ENCODE data around the gene EXOC6B. TPM values are rescaled to one million over a fixed set of nuclear protein-coding genes. Genes with fewer than 3 reads are reported as not detected.
A peak's percentile ranks its signal among the peaks of the same experiment; 100 is the strongest.

Gene EXOC6B
- total and polyA plus RNA-seq, 5 donors: 17.5 to 127 (median 117) TPM

DNA sequence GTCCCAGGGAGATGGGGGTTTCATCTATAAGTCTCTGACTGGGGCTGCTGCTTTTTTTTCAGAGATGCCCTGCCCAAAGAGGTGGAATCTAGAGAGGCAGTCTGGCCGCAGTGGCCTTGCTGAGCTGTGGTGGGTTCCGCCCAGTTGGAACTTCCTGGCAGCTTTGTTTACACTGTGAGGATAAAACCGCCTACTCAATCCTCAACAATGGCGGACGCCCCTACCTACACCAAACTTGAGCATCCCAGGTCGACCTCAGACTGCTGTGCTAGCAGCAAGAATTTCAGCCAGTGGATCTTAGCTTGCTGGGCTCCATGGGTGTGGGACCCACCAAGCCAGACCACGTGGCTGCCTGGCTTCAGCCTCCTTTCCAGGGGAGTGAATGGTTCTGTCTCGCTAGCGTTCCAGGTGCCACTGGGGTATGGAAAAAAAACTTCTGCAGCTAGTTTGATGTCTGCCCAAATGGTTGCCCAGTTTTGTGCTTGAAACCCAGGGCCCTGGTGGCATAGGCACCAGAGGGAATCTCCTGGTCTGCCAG is 525.6 kb downstream of the EXOC6B start:
- DNase-seq (peak in 1 of 3 donors; percentile 14), ATAC-seq (no peak)
- Histone ChIP-seq H3K4me1 (ENCODE audit: control insufficient read depth, insufficient read depth, low read length) (no peaks in the 10 kb centered on the region), H3K27ac (ENCODE audit: low read length) (no peak overlapping the region), H3K9me3 (ENCODE audit: control insufficient read depth, low read length) (no peaks in the 10 kb centered on the region), H3K27me3 (ENCODE audit: control insufficient read depth, insufficient read depth) (no peaks in the 10 kb centered on the region), H3K4me3 (ENCODE audit: low read length) (no peak overlapping the region)
- WGBS: 92% methylated on average over 9 of the region's 9 CpGs
- intact Hi-C loops (cut with DNase I): no loop called here

DNA sequence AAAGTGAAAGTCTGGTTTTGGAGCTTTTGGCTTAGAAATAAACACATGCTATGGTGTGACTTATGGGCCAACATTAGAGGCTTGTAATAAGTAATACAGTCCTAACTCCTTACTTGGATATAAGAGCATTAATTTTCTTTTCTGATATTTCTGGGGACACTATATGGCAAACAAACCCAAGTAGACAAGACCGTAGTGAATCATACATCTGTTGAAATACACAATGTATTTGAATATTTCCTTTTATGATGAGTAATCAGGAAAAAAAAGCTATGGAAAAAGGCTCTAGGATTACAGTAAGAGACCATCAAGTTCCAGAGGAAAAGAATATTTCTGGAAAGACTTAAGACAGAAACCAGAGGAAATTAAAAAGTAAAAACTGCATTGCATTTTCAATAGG is 532.2 kb downstream of the EXOC6B start:
- intact Hi-C loops (cut with DNase I): no loop called here
- ATAC-seq: no peak
- no peak overlapping the region for H3K27ac ChIP-seq (ENCODE audit: low read length)
- H3K4me3 ChIP-seq (ENCODE audit: low read length): no peak overlapping the region
- 62% methylated on average over 1 of the region's 1 CpG for WGBS
- H3K9me3 ChIP-seq (ENCODE audit: control insufficient read depth, low read length): no peaks in the 10 kb centered on the region
- no peak for DNase-seq
- no peaks in the 10 kb centered on the region for H3K4me1 ChIP-seq (ENCODE audit: control insufficient read depth, insufficient read depth, low read length)
- H3K27me3 ChIP-seq (ENCODE audit: control insufficient read depth, insufficient read depth): no peaks in the 10 kb centered on the region

DNA sequence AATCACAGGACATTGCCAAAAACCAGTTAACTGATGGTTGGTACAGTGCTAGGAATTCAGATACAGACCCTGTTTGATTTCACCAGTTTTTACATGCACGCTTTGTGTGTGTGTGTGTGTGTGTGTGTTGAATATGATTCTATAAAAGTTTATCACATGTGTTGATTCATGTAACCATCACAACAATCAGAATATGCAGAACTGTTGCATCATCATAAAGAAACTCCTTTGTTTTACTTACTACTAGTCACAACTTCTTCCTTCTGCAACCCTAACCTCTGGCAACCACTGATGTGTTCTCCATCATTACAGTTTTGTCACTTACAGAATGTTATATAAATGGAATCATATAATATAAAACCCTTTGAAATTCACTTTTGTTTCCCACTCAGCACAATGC is 533.4 kb downstream of the EXOC6B start:
- WGBS: 98% methylated on average over 1 of the region's 1 CpG
- no peak for ATAC-seq
- H3K9me3 ChIP-seq (ENCODE audit: control insufficient read depth, low read length): no peaks in the 10 kb centered on the region
- DNase-seq: no peak
- H3K4me1 ChIP-seq (ENCODE audit: control insufficient read depth, insufficient read depth, low read length): no peaks in the 10 kb centered on the region
- no peak overlapping the region for H3K27ac ChIP-seq (ENCODE audit: low read length)
- H3K4me3 ChIP-seq (ENCODE audit: low read length): no peak overlapping the region
- intact Hi-C loops (cut with DNase I): no loop called here
- no peaks in the 10 kb centered on the region for H3K27me3 ChIP-seq (ENCODE audit: control insufficient read depth, insufficient read depth)

- WGBS: 35% methylated on average over 4 of the region's 4 CpGs
- no peaks in the 10 kb centered on the region for H3K9me3 ChIP-seq (ENCODE audit: control insufficient read depth, low read length)
- no peak overlapping the region for H3K27ac ChIP-seq (ENCODE audit: low read length)
- H3K4me3 ChIP-seq (ENCODE audit: low read length): no peak overlapping the region
- ATAC-seq (no peak), DNase-seq (no peak)
- intact Hi-C loops (cut with DNase I): no loop called here
- no peaks in the 10 kb centered on the region for H3K27me3 ChIP-seq (ENCODE audit: control insufficient read depth, insufficient read depth)
- no peaks in the 10 kb centered on the region for H3K4me1 ChIP-seq (ENCODE audit: control insufficient read depth, insufficient read depth, low read length)
Observed at GRCh38 chr2:72291059-72291458, 534.8 kb downstream of the EXOC6B start.

DNA sequence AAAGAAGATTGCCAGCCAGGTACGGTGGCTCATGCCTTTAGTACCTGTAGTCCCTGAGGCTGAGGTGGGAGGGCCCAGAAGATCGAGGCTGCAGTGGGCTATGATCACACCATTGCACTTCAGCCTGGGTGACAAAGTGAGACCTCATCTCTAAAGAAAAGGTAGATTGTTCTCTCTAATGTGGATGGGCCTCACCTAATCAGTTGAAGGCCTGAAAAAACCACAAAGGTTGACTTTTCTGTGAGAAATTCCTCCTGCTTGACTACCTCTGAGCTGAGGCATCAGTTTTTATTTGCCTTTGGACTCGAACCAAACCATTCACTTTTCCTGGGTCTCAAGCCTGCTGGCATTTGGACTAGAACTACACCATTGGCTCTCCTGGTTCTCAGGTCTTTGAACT is 536.1 kb downstream of the EXOC6B start:
- WGBS: 91% methylated on average over 3 of the region's 3 CpGs
- Histone ChIP-seq H3K27ac (ENCODE audit: low read length) (no peak overlapping the region), H3K4me3 (ENCODE audit: low read length) (no peak overlapping the region), H3K9me3 (ENCODE audit: control insufficient read depth, low read length) (no peaks in the 10 kb centered on the region), H3K4me1 (ENCODE audit: control insufficient read depth, insufficient read depth, low read length) (no peaks in the 10 kb centered on the region), H3K27me3 (ENCODE audit: control insufficient read depth, insufficient read depth) (no peaks in the 10 kb centered on the region)
- intact Hi-C loops (cut with DNase I): no loop called here
- DNase-seq (peak in 1 of 3 donors; percentile 20), ATAC-seq (no peak)

DNA sequence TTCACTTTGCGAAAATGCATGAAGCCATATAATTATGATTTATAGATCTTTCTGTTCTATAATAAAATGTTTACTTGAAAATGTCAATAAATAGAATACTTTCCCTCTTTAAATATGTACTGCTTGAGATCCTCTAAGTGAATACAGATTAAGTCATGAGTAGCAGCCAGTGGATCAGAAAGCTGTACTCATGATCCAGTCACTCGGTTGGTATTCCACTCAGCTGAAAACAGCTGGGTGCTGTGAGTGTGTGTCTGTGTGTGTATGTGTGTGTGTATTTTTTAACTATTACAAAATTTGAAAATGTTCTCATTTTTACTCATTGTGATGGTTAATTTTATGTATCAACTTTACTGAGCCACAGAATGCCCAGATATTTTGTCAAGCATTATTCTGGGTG is 536.5 kb downstream of the EXOC6B start:
- Histone ChIP-seq H3K4me1 (ENCODE audit: control insufficient read depth, insufficient read depth, low read length) (no peaks in the 10 kb centered on the region), H3K4me3 (ENCODE audit: low read length) (no peak overlapping the region), H3K27ac (ENCODE audit: low read length) (no peak overlapping the region), H3K9me3 (ENCODE audit: control insufficient read depth, low read length) (no peaks in the 10 kb centered on the region), H3K27me3 (ENCODE audit: control insufficient read depth, insufficient read depth) (no peaks in the 10 kb centered on the region)
- ATAC-seq: no peak
- 89% methylated on average over 2 of the region's 2 CpGs for WGBS
- intact Hi-C loops (cut with DNase I): no loop called here
- no peak for DNase-seq

- no peak overlapping the region for H3K4me3 ChIP-seq (ENCODE audit: low read length)
- H3K27me3 ChIP-seq (ENCODE audit: control insufficient read depth, insufficient read depth): no peaks in the 10 kb centered on the region
- H3K4me1 ChIP-seq (ENCODE audit: control insufficient read depth, insufficient read depth, low read length): peaks cover 8% of the 10 kb centered on the region
- intact Hi-C loops (cut with DNase I): no loop called here
- no peak overlapping the region for H3K27ac ChIP-seq (ENCODE audit: low read length)
- ATAC-seq (no peak), DNase-seq (no peak)
- H3K9me3 ChIP-seq (ENCODE audit: control insufficient read depth, low read length): no peaks in the 10 kb centered on the region
Observed at GRCh38 chr2:72278046-72278445, 547.8 kb downstream of the EXOC6B start.

GRCh38 chr2:72276876-72277275 is 549.0 kb downstream of the EXOC6B start:
- Histone ChIP-seq H3K4me1 (ENCODE audit: control insufficient read depth, insufficient read depth, low read length) (peaks cover 8% of the 10 kb centered on the region), H3K27me3 (ENCODE audit: control insufficient read depth, insufficient read depth) (no peaks in the 10 kb centered on the region), H3K9me3 (ENCODE audit: control insufficient read depth, low read length) (no peaks in the 10 kb centered on the region), H3K27ac (ENCODE audit: low read length) (no peak overlapping the region), H3K4me3 (ENCODE audit: low read length) (no peak overlapping the region)
- ATAC-seq (no peak), DNase-seq (no peak)
- WGBS: 64% methylated on average over 1 of the region's 1 CpG
- intact Hi-C loops (cut with DNase I): no loop called here

DNA sequence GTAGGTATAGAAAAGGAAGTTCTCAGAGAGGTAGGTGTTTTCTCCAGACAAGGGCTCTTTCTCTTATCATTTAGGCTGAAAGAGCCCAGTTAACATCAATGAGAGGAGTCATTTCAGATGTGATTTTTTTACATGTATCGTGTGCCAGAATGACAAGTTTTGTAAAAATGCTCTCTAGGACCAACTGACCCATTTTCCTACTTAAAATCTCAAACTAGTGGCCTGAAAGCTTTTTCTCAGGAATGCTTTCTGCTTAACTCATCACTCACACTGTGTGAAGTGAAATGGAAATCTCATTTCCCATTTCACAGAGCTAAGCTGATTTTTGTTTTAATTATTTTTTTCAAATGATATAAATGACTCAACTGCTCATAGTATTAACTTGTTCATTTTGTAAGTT is 549.5 kb downstream of the EXOC6B start:
- Histone ChIP-seq H3K9me3 (ENCODE audit: control insufficient read depth, low read length) (no peaks in the 10 kb centered on the region), H3K4me1 (ENCODE audit: control insufficient read depth, insufficient read depth, low read length) (peaks cover 8% of the 10 kb centered on the region), H3K27me3 (ENCODE audit: control insufficient read depth, insufficient read depth) (no peaks in the 10 kb centered on the region), H3K27ac (ENCODE audit: low read length) (no peak overlapping the region), H3K4me3 (ENCODE audit: low read length) (no peak overlapping the region)
- intact Hi-C loops (cut with DNase I): no loop called here
- DNase-seq: no peak
- 73% methylated on average over 1 of the region's 1 CpG for WGBS
- ATAC-seq: no peak

GRCh38 chr2:72275084-72275483 is 550.7 kb downstream of the EXOC6B start:
- intact Hi-C loops (cut with DNase I): no loop called here
- ATAC-seq (no peak), DNase-seq (no peak)
- H3K4me1 ChIP-seq (ENCODE audit: control insufficient read depth, insufficient read depth, low read length): peaks cover 9% of the 10 kb centered on the region
- H3K27ac ChIP-seq (ENCODE audit: low read length): no peak overlapping the region
- H3K4me3 ChIP-seq (ENCODE audit: low read length): no peak overlapping the region
- H3K27me3 ChIP-seq (ENCODE audit: control insufficient read depth, insufficient read depth): no peaks in the 10 kb centered on the region
- WGBS: 77% methylated on average over 2 of the region's 2 CpGs
- H3K9me3 ChIP-seq (ENCODE audit: control insufficient read depth, low read length): no peaks in the 10 kb centered on the region

DNA sequence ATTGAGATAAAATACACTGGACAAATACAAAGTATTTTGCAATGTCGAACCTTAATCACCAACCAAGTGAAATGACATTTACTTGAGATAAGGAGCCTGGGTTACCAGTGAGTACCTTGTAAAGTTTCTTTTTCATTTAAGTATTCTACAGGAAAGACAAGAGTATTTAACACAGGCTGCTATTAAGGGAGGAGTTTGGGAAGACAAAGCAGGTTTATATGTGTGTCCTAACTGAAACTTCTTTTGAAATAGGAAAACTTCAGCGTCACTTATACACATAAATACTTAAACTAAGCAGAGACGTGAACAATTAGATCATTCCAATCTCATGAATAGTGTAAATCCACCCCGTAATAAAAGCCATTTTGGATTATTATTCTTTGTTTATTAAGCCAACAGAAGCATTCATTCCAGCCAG is 551.4 kb downstream of the EXOC6B start:
- no peak overlapping the region for H3K27ac ChIP-seq (ENCODE audit: low read length)
- DNase-seq: no peak
- H3K27me3 ChIP-seq (ENCODE audit: control insufficient read depth, insufficient read depth): no peaks in the 10 kb centered on the region
- no peak for ATAC-seq
- peaks cover 12% of the 10 kb centered on the region for H3K4me1 ChIP-seq (ENCODE audit: control insufficient read depth, insufficient read depth, low read length)
- H3K4me3 ChIP-seq (ENCODE audit: low read length): no peak overlapping the region
- H3K9me3 ChIP-seq (ENCODE audit: control insufficient read depth, low read length): no peaks in the 10 kb centered on the region
- WGBS: 48% methylated on average over 4 of the region's 4 CpGs
- intact Hi-C loops (cut with DNase I): no loop called here

- DNase-seq (no peak), ATAC-seq (no peak)
- WGBS: 22% methylated on average over 1 of the region's 1 CpG
- no peaks in the 10 kb centered on the region for H3K9me3 ChIP-seq (ENCODE audit: control insufficient read depth, low read length)
- H3K27ac ChIP-seq (ENCODE audit: low read length): no peak overlapping the region
- no peak overlapping the region for H3K4me3 ChIP-seq (ENCODE audit: low read length)
- no peaks in the 10 kb centered on the region for H3K27me3 ChIP-seq (ENCODE audit: control insufficient read depth, insufficient read depth)
- peaks cover 12% of the 10 kb centered on the region for H3K4me1 ChIP-seq (ENCODE audit: control insufficient read depth, insufficient read depth, low read length)
- intact Hi-C loops (cut with DNase I): no loop called here
Observed at GRCh38 chr2:72273384-72273783, 552.4 kb downstream of the EXOC6B start.
